CD4-positive, alpha-beta T cell treated with Interleukin-17A for 4 hours (primary cell): ENCODE data around the gene GRM5.

Source experiments
- DNase-seq: peaks from one replicate; pipeline ENCODE4 v3.0.0-alpha.2; 2020; ENCODE audit warnings: mixed read lengths

GRM5 gene

DNA sequence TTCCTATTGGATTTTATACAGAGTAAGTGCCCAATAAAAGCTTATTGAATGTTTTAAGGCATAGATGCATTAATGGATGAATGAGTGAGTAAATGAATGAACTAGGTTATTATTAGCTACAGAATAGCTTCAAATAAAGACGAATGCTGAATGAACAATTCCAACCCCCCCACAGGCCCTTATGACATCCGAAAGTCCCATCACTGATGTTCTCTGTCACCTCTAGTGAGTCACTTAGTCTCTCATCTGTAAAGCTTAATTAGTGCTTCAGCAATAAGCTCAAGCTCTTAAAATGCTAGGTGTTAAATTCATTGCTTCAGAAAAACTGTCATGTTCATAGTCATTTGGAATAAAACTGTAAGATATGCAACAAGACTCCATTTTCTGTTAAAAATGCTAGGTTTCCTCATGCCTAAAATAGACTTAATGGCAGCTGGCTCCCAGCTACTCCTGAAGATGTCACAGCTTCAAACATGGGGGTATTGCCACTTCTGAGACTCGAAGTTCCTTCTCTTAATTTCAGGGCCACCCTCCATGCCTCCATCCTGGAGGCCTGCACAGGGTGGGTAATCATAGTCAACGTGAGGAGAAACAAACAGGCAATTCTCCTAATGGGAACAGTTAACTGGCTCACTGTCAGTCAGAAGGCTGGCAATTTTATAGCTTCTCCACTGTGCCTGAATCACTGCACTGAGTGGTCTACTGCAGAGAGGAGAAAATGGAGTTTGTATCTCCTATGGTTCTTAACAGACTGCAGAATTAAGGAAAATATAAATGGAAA lies 373.3 kb downstream of the GRM5 start:
- no peak for DNase-seq

DNA sequence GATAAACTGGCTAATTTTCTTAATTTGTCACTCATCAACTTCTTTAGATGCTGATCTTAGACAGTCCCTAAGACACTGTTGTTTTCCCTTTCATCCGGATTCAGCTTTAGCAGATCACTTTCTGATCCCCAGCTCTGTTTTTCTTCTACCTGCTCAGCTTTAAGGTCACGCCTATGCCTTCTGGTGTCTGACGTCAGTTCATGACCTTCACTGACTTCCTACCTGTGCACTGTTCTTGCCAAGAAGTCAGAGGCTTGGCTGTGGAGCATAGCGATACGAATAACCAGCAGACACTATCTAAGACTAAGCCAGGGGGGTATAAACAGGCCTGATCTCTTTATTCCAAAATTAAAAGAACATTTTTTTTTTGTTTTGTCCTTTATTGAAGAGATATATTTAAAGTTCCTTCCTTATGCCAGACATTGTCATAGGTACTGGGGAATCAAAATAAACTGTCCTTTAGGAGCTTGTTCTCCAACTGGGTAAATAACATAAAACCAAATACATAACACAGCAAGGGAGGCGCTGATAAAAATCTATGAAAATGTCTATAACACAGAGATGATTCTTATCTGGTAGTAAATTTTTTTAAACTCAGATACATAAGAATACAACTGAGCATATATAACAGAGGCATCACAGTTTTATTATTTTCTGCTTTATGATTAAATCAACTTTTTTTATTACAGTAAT lies 376.1 kb downstream of the GRM5 start:
- peak; percentile 7 for DNase-seq

DNA sequence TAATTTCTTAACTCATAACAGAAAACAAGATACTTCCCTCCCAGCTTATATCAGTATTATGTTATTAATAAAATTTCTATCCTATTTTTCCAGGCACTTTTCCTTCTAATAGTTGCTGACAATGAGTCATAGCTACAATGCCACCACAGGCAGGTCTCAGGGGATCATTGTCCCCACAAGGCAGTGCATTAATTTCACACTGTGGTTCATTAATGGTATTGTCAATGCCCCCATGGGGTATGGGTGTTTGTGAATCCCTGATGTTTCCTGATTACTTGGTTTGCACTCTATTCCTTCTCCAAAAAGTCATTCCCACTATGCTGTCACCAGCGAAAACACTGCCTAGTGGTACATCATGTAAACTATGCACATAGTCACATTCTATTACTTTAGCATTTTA lies 382.8 kb downstream of the GRM5 start:
- no peak for DNase-seq

DNA sequence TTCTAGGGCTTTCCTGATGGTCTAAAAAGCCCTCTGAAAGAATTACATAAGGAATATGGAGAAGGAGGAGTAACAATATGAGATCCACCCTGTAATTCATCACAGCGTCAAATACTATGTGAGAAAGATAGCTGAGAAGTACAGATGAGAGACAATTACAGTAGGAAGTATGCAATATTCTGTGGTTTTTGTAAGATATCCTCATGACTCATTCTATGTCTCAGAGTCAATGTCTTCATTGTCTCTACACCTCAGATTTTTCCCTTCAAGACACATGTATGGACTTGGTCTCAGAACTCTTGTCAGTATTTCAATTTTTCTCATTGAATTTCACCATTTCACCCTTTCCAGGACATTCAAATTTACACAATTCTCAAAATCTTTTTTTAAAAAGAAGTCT lies 385.0 kb downstream of the GRM5 start:
- no peak for DNase-seq

DNA sequence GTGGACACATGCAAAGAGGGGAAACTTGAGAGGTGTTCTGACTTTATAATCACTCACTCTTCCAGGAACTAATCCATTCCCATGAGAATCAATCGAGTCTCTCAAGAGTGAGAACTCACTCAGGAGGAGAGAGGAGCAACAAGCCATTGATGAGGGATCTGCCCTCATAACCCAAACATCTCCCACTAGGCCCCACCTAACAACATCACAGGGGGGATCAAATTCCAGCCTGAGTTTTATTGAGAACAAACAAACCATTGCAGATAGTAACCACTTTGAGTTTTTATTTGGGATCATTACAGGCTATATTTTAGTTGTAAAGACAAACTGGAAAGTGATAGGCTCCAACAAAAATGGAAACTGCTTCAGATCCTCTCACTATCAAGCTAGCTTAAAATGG lies 399.4 kb downstream of the GRM5 start:
- no peak for DNase-seq

DNA sequence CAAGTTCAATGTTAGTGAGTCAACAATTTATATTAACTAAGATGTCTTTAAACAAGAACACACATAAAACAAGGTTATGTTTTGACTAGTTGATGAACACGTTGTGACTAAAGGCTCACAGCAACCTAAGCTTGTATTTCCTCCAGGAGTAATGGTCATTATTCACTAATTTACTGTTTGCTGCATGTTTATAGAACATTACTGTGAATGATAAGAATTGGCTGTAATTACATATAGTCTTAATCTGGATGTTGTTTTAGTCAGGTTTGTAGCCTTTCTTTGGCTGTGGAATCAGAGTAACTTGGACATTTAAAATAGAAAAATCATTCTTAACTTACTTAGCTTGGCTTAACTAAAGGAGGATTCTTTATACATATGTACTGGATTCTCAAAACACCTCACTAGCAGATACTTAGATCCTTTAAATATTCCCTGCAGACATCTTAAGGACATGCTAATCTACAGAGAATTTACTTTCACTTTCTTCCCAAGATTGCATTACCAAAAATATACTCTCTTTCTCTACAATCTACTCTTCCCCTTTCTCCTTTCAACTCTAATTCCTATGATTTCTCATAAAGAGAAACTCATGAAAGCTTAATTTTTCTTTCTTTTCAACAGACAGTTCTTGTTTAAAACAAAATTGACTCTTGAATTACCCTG lies 408.6 kb downstream of the GRM5 start:
- no peak for DNase-seq

DNA sequence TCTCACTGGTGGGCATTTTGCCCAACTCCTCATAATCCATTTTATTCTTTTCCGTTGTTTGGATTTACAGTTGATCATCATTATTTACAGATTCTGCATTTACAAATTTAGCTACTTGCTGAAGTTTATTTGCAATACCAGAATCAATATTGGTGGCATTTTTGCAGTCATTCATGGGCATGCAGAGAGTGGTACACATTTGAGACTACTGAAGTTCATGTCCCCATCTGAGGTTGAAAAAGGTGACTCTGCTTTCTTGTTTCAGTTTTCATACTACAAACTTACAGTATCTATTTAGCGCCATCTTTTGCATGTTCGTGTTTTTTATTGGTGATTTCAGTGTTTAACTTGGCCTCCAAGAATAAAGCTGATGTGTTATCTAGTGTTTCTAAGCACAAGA lies 409.5 kb downstream of the GRM5 start:
- DNase-seq: no peak

DNA sequence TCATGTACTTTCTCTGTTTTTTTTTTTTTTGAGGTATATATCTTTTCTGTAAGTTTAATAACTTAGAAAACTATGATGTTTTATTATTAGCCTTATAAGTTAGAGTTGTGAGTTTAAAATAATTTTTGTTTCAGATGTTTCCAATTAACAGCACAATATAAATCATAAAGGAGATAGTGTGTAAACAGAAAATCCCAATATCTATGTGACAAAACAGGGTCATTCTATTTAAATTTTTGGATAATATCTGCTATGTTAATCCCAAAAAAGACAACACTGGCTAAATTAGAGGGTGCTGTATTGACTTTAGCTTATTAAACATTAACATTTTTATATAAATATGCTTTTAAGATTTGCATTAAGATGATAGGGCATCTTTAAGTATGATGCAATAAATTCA lies 410.1 kb downstream of the GRM5 start:
- DNase-seq: no peak

DNA sequence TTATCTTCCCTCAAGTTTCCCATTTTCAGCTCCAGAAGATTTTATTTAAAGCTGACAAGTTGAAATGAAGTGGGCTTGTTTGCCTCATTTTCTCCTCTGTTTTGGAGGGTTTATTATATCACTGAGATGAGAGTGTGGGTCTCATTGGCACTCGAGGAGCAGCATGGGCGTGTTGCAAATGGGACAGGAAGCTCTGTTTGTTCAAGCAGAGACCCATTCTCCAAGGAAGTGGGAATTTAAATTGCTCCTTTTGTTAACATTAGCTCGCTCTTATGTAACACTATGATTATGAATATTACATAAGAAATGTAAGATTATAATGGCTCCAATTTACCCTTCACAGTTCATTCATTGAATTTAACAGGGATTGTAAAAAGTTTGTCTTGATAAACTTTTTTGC lies 410.6 kb downstream of the GRM5 start:
- DNase-seq: no peak

DNA sequence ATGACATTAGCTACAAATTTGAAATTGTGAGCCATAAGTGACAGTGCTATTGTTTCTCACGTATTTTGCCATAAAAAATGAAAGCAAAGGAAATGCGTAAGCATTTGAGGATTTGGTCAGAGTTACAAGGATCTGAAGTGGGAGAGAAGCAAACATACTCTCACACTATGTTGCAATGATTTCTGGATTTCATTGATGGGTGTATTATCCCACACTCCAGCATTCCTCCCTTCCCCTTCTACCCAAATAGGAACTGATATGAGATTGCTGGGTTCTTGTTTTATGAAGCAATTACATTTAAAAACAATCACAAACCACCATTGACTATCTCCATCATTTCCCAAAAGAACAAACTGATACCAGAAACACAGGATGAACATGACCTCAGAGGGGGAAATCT lies 414.2 kb downstream of the GRM5 start:
- DNase-seq: no peak

DNA sequence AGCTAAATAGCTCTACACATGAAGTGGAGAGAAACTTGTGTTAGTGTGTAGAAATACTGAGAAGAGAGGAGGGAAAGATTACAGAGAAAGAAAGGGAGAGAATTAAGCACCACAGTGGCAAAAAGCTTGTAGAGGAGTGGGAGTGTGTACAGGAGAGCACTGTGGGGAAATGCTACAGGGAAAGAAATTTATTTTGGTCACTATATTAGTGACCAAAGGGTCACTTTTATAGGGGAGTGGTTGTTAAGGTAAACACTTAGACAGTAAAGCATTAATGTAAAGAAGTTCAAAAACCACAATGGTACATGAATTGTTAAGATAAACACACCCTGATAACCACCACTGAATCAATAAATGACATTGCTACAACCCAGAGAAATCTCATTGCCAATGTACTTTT lies 421.1 kb downstream of the GRM5 start:
- DNase-seq: no peak

DNA sequence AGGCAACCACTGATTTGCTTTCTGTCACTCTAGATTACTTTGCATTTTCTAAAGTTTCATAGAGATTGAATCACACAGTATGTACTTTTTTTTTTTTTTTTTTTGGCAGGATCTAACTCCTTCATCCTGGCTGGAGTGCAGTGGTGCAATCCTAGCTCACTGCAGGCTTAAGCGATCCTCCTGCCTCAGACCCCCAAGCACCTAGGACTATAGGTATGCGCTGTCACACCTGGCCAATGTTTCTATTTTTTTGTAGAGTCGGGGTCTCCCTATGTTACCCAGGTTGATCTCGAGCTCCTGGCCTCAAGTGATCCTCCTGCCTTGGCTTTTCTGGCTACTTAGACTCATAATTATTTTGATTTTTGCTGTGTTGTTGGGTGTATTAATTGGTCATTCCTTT lies 433.6 kb downstream of the GRM5 start:
- DNase-seq: no peak

DNA sequence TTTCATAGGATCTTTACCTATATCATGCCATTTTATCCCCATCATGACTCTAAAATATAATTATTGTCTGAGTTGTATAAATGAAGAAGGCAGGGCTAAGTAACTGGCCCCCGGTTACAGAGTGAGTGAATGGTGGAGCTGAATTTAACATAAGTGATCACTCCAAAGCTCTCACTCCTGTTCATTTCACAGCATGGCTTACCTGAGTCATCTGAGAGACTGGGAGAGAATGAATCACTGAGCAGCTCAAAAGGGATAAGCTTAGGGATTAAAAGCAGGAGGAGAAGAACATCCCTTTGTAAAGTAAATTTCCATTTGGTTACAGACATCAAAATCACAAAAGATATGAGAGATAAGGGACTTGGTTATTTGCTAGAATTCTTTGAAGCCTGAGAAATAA lies 434.3 kb downstream of the GRM5 start:
- DNase-seq: no peak

DNA sequence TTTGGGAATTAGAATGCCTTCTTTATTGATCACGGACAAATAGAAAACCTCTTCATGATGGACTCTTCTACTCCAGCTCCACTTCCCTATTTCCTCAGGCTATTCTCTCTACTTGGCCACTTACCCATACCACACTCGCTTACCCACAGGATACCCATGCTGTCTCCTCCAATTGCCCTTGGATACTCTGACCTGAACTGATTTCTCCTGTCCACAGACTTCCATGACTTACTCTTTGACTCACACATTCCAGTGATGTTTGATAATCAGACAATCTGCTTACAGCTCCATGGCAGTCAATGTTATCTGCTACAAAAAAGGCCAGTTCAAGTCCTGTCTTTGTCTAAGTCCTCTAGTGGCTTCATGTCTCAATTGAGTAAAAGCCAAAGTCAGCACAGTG lies 436.3 kb downstream of the GRM5 start:
- no peak for DNase-seq

DNA sequence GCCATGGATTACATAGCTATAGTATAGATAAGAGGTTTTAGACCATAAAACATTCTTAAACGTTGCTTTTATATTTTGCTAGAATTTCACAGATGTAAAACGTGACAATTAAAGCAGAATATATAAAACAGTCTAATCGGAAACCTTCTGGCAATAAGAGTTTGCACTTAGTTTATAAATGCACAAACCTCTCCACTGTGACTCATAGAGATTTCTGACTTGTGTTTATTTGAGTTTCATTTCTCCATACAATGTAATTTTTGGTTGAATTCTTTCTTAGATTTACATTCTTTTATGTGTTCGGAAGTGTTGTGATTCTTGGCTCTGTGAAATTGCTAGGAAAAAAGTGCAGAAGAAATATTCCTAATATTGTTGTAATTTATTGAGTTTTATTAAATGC lies 439.6 kb downstream of the GRM5 start:
- DNase-seq: no peak

DNA sequence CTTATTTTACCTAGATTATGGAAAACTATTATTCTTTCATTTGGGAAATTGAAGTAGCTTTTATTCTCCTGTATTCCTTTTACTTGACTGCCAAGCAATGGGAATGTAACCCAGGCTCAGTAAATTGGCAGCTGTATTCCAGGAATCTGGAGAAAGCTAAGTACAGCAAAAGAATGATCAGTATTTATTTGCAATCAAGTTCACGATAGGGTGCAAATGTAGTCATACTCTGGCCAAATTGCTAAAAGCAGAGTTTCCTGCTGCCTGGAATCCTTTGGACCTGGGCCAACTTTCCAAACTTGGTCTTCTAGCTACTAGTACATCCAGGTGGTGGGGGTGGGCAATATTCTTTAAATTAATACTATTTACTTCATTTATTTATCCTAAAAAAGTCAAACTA lies 442.3 kb downstream of the GRM5 start:
- no peak for DNase-seq

DNA sequence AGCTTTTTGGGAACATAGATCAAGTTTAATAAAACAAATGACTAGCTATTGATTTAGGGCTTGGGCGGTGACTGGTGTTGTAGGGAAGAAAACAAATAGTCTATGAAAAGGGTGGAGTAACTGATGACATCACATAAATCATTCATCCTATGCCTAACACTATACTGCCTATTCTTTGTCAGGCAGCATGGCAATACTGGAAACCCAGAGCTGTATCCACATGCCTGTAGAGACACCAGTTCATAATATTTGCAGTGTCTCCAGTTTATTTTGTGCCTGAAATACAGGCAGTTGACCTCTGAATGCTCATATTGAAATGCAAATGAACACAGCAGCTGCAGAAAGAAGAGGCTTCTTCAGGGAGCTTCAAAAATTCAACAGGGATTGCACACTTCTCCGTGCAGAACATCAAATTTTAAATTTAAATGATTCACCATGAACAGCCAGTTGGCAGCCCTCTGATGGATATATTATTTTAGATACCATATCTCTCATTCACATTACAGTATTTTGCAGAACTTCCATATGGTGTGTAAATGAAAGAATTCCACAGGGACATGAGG lies 445.1 kb downstream of the GRM5 start:
- no peak for DNase-seq

DNA sequence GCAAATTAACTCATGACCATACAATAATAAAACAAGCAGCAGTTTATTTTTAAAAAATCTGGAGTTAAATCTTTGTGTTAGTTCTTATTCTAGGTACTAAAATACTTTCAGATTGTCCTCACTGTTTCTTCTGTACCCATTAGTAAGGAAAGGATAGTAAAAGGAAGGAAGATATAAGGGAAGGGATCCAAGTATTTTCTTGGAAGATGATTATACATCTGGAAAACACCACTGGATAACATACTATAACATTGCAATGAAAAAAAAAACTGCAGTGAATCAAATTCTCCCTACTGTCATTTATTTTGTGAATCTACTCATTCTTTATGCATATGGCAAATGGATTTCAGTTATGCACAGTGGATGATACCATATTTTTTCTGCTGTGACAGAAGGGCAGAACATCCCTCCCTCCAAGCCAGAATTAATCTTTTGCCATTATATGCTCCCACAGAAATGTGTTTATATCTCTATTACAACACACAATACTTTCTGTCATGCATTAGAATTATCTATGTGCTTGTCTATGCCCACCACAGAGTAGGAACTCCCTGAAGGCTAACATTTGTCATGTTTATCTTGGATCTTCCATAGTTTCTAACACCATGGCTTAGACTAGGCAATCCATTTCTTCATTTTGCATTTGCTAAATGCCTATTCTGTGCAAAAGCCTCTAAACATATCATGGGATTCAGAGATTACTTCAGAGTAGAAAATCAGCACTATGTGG lies 446.0 kb downstream of the GRM5 start:
- no peak for DNase-seq

DNA sequence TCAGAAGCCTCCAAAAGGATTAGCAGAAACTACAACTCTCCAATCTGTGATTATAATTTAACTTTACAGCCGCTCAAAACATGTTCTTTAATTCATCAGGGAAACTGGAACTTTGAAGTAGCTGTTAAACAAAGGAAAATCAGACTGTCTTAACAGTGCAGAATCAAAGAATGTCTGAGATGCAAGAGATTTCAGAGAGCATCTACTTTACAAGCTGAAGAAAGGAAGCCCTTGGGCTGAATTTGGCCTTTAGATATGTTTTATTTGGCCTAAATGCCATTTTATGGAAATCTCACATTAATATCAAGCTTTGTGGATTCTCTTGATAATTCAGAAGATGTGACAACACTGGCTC lies 446.7 kb downstream of the GRM5 start:
- DNase-seq: no peak

DNA sequence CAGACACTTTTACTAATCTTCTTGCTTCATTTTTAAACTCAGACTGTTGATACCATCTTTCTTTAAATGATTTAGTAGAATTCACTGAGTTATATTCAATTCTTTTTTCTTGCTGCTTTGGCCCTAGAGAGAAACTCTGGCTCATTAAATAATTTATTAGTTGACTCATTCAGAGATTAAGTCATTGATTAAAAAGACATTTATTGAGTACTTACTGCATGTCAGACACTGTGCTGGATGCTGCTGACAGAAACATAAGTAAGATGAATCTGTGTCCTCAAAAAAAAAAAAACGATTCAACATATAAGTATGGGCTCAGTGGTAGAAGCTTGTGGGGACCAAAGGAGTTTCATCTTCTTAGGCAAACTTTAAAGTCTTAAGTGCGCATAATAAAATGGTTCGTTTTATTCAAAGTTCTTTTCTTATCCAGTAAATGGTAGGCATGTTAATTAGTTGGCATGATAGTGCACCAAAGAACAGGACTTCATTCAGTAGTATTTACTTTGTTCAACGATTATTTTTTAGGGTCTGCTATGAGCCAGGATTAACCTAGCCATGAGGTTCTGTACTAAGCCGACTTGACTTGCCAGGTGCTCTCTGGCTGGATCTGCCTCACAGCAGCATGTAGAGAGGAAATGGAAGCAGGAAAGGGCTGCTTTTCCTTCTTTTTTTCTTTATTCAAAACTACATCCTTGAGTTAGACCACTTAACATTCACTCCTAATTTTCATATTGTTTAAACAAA lies 447.3 kb downstream of the GRM5 start:
- no peak for DNase-seq

DNA sequence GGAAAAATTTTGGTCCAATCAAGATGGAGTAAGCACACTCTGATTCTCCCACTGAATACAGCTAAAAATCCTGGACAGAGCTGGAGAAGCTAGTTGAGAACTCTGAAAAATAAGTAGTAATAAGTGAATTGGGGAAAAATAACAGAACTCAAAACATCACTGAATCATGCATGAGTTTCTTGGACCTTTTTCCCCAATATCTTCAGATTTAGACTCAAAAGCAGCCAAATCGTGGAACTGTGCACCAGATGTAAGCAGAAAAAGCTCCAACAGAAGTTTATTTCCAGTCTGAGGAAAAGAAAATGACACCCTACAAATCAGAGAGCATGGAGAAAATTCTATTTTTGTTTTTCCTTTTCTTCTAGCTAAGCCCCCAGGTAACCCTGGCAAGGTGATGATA lies 448.6 kb downstream of the GRM5 start:
- DNase-seq: no peak

DNA sequence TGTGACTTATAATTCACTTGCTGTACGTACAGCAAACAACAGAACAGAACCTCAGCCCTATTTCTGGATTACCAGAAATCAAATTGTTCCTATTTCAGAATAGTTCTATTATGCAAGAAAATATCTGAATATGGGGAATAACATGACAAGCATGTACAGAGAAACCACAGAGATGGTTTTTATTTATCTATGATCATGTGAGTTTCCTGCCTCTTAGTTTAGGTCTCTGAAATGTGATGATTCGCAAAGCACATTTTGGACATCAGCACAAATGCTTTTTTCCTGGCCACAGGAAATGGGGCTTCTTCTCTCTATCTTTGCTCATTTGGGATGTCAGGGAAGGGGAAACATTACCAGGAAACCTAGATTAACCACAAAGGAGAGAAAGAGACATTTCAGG lies 461.5 kb downstream of the GRM5 start:
- DNase-seq: no peak
